GM13976 (cell line): Measurements from ENCODE around the gene PTPN3.
"Not testable (repeated sequence)": the region's sequence is repeated elsewhere in the genome, so short reads cannot be mapped to it uniquely, and the experiment has no call there.

Source experiments
- DNase-seq: peaks from one replicate; pipeline ENCODE4 v3.0.0; 2012; ENCODE audit warnings: low spot score
- in situ Hi-C: fragments of 300-500 bp; cut with MboI; formaldehyde crosslinking; loops from one replicate; pipeline ENCODE4 v1.12.0; 2022; ENCODE audit warnings: low sequenced_read_pairs, mixed read lengths, inconsistent platforms; ENCODE audit not compliant: unreplicated experiment
- TF ChIP-seq, protein P1 (sequence below): IDR thresholded peaks from 2 replicates; pipeline ENCODE4 v1.5.1; 2012; ENCODE audit warnings: borderline replicate concordance, mild to moderate bottlenecking; ENCODE audit not compliant: insufficient read depth; ENCODE audit errors: extremely low read depth, missing control alignments, control extremely low read depth

The PTPN3 gene

DNA sequence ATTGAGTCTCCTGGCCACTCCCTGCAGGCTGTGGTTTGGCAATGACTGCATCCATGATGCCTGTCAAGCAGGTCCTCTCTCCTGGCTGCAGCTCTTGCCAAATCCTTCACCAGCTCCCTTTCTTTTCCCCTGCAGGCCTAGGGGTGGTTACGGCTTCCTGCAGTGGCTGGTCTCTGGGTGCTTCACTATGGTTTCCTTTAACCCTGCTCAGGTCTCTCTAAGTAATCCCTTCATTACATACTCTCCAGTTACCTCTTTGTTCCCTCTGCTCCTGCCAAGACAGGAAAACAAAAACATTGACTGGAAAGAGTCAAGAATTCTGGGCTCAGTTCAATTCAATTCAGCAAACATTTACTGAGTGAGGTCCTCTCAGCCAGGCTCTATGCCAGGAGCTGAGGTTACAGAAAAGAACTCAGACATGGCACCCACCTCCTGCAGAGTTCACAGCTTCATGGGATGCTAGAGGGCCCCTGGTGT, 19.8 kb upstream of the PTPN3 start:
- no peak for DNase-seq
- TF ChIP-seq, protein P1, sequence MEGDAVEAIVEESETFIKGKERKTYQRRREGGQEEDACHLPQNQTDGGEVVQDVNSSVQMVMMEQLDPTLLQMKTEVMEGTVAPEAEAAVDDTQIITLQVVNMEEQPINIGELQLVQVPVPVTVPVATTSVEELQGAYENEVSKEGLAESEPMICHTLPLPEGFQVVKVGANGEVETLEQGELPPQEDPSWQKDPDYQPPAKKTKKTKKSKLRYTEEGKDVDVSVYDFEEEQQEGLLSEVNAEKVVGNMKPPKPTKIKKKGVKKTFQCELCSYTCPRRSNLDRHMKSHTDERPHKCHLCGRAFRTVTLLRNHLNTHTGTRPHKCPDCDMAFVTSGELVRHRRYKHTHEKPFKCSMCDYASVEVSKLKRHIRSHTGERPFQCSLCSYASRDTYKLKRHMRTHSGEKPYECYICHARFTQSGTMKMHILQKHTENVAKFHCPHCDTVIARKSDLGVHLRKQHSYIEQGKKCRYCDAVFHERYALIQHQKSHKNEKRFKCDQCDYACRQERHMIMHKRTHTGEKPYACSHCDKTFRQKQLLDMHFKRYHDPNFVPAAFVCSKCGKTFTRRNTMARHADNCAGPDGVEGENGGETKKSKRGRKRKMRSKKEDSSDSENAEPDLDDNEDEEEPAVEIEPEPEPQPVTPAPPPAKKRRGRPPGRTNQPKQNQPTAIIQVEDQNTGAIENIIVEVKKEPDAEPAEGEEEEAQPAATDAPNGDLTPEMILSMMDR = no peak
- in situ Hi-C loops = no loop called here

DNA sequence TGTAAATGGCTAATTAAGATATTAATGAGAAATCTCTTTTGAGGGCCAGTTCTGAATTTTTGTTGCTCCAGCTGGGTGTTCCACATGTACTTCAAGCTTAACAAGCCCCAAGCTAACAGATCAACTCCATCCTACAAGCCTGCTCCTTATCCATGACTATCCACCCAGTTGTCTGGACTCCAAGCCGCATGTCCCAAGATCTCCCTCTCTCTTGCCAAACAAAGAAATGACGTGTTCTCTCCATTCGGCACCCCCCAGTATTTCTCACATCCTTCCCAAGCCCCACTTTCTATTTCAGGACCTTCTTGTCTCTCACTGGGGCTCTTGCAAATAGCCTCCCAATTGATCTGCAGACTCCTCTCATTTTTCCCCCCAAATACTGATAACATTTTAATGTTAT, 15.8 kb upstream of the PTPN3 start:
- in situ Hi-C loops = no loop called here
- DNase-seq = no peak
- TF ChIP-seq, protein P1 = no peak

- in situ Hi-C loops = no loop called here
- no peak for DNase-seq
- TF ChIP-seq, protein P1 = no peak
These were observed 14.2 kb upstream of the PTPN3 start for GRCh38 chr9:109512170-109512756.

- TF ChIP-seq, protein P1 = no peak
- DNase-seq = no peak
- in situ Hi-C loops = no loop called here
These were observed 12.4 kb upstream of the PTPN3 start for GRCh38 chr9:109510506-109510905.

GRCh38 chr9:109510042-109510441, 11.9 kb upstream of the PTPN3 start:
- DNase-seq, in situ Hi-C loops: not testable (repeated sequence)

DNA sequence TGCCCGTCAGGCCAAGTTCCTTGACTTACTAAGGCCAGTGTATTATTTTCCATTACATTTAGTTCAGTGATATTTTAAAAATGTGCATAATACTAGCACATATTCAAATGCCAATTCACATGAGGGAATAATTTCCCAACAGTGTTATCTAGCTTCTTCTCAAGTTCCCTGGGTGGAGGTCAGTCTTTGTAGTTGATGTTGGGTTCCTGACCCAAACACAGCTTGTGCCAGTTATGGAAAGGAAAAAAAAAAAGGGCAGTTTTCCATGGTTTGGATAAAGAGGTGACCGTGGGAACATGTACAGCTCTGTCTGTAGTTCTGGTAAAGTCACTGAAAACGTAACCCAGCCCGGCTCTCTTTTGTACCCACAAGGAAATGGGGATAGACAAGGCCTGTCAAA, 11.5 kb upstream of the PTPN3 start:
- DNase-seq = no peak
- in situ Hi-C loops = no loop called here
- TF ChIP-seq, protein P1 = no peak

- TF ChIP-seq, protein P1 = no peak
- no peak for DNase-seq
- in situ Hi-C loops = no loop called here
These were observed 9.3 kb upstream of the PTPN3 start for GRCh38 chr9:109507421-109507838.
